GM13977 (cell line): ENCODE data around the gene MAN2B2.

Source experiments
- DNase-seq: peaks from one replicate; pipeline ENCODE4 v3.0.0; 2012; ENCODE audit warnings: low spot score
- CTCF ChIP-seq: IDR thresholded peaks from 2 replicates; pipeline ENCODE4 v1.5.1; 2012; ENCODE audit warnings: mild to moderate bottlenecking, control low read depth; ENCODE audit not compliant: insufficient read depth; ENCODE audit errors: extremely low read depth, missing control alignments
- in situ Hi-C: fragments of 300-500 bp; cut with MboI; formaldehyde crosslinking; loops from one replicate; pipeline ENCODE4 v1.12.0; 2022; ENCODE audit warnings: low sequenced_read_pairs, low pct_unique_long_range_greater_than_20kb, mixed read lengths, inconsistent platforms; ENCODE audit not compliant: unreplicated experiment

Gene MAN2B2

GRCh38 chr4:6556263-6556662 is 18.7 kb upstream of the MAN2B2 start:
- no peak for DNase-seq
- no peak for TF ChIP-seq CTCF

GRCh38 chr4:6557185-6557584 is 17.8 kb upstream of the MAN2B2 start:
- no peak for TF ChIP-seq CTCF
- in situ Hi-C loops, result no loop called here
- DNase-seq, result no peak

More at GRCh38 chr4:6556263-6556662, 18.7 kb upstream of the MAN2B2 start:
- in situ Hi-C loops, result no loop called here

- in situ Hi-C loops, result no loop called here
- no peak for DNase-seq
- no peak for TF ChIP-seq CTCF
These were observed 17.1 kb upstream of the MAN2B2 start for GRCh38 chr4:6557856-6558255.

GRCh38 chr4:6560416-6561172 is 14.4 kb upstream of the MAN2B2 start:
- no peak for DNase-seq
- no peak for TF ChIP-seq CTCF
- in situ Hi-C loops, result no loop called here

- TF ChIP-seq CTCF, result no peak
- in situ Hi-C loops, result no loop called here
These were observed 13.8 kb upstream of the MAN2B2 start for GRCh38 chr4:6561173-6561516.

GRCh38 chr4:6561706-6562371 is 13.2 kb upstream of the MAN2B2 start:
- no peak for DNase-seq
- in situ Hi-C loops, result no loop called here
- TF ChIP-seq CTCF, result no peak

More at GRCh38 chr4:6561173-6561516, 13.8 kb upstream of the MAN2B2 start:
- DNase-seq, result no peak
